ENCODE results near the gene KLF14. TPM values are rescaled to one million over a fixed set of nuclear protein-coding genes. Genes with fewer than 3 reads are reported as not detected.
A peak's percentile ranks its signal among the peaks of the same experiment; 100 is the strongest.
"Not testable (repeated sequence)": the region's sequence is repeated elsewhere in the genome, so short reads cannot be mapped to it uniquely, and the experiment has no call there.

KLF14 gene
- not detected in 2 replicates for total RNA-seq
- not detected for polyA plus RNA-seq (2012)

GRCh38 chr7:130733931-130734814, at the start of gene KLF14:
TSS of gene KLF14 (minus strand) at chr7:130734207. CDS start at chr7:130734033, 174 bp downstream.
- DNase-seq (ENCODE audit: low read depth): no peak

GRCh38 chr7:130781346-130781745, 47.3 kb upstream of the KLF14 start:
- DNase-seq (ENCODE audit: low read depth): no peak

GRCh38 chr7:130777426-130777825, 43.4 kb upstream of the KLF14 start:
- no peak for DNase-seq (ENCODE audit: low read depth)

GRCh38 chr7:130772456-130772855, 38.4 kb upstream of the KLF14 start:
- not testable (repeated sequence) for DNase-seq (ENCODE audit: low read depth)

GRCh38 chr7:130768854-130769253, 34.8 kb upstream of the KLF14 start:
- no peak for DNase-seq (ENCODE audit: low read depth)

- DNase-seq (ENCODE audit: low read depth): not testable (repeated sequence)
Observed at GRCh38 chr7:130764569-130764968, 30.6 kb upstream of the KLF14 start.

- peak; percentile 71 for DNase-seq (ENCODE audit: low read depth)
Observed at GRCh38 chr7:130758429-130759056, 24.5 kb upstream of the KLF14 start.

GRCh38 chr7:130756316-130756715, 22.3 kb upstream of the KLF14 start:
- DNase-seq (ENCODE audit: low read depth): no peak

GRCh38 chr7:130752424-130752823, 18.4 kb upstream of the KLF14 start:
- DNase-seq (ENCODE audit: low read depth): no peak

GRCh38 chr7:130750755-130751154, 16.7 kb upstream of the KLF14 start:
- DNase-seq (ENCODE audit: low read depth): no peak

- DNase-seq (ENCODE audit: low read depth): no peak
Observed at GRCh38 chr7:130748531-130749389, 14.8 kb upstream of the KLF14 start.

GRCh38 chr7:130741331-130741995, 7.5 kb upstream of the KLF14 start:
- no peak for DNase-seq (ENCODE audit: low read depth)

- DNase-seq (ENCODE audit: low read depth): no peak
Observed at GRCh38 chr7:130740606-130741005, 6.6 kb upstream of the KLF14 start.

GRCh38 chr7:130736298-130736900, 2.4 kb upstream of the KLF14 start:
- DNase-seq (ENCODE audit: low read depth): no peak

- no peak for DNase-seq (ENCODE audit: low read depth)
Observed at GRCh38 chr7:130734815-130735716, 1.1 kb upstream of the KLF14 start.

GRCh38 chr7:130732980-130733930, 752 bp downstream of the KLF14 start:
- no peak for DNase-seq (ENCODE audit: low read depth)

- DNase-seq (ENCODE audit: low read depth): no peak
Observed at GRCh38 chr7:130723784-130724183, 10.2 kb downstream of the KLF14 start.

Measured in myocyte (in vitro differentiated cells).